ENCODE data around the gene FLNB. TPM values are rescaled to one million over a fixed set of nuclear protein-coding genes. Genes with fewer than 3 reads are reported as not detected.

Gene FLNB
- total RNA-seq, 1 experiment from 2014 or later: 83.4 TPM

GRCh38 chr3:58150810-58151199 lies 142.6 kb downstream of the FLNB start:
- no peak overlapping the region for H3K14ac ChIP-seq (ENCODE audit: insufficient read depth, low read length)
- H2AK5ac ChIP-seq (ENCODE audit: insufficient read length, low read length): no peak overlapping the region
- no peak overlapping the region for H2BK15ac ChIP-seq (ENCODE audit: low read depth, low read length)
- H3K79me2 ChIP-seq (ENCODE audit: insufficient read depth, low read length): no peaks in the 10 kb centered on the region
- no peaks in the 10 kb centered on the region; the same call in 1 of the 2 replicates for H3K27me3 ChIP-seq (ENCODE audit: insufficient read depth, low read length)
- H3K56ac ChIP-seq (ENCODE audit: insufficient read length, low read depth, low read length): no peak overlapping the region
- H2BK20ac ChIP-seq (ENCODE audit: low read depth, low read length, poor library complexity, severe bottlenecking): no peak overlapping the region
- DNase-seq: no peak
- no peak overlapping the region for H2BK5ac ChIP-seq (ENCODE audit: insufficient read length, low read length)
- no peak overlapping the region for H3K4me2 ChIP-seq (ENCODE audit: insufficient read depth, insufficient read length, low read length)
- no peak overlapping the region for H2BK120ac ChIP-seq (ENCODE audit: low read depth, low read length, poor library complexity, severe bottlenecking)
- H2AFZ ChIP-seq (ENCODE audit: low read length): no peak overlapping the region
- H3K36me3 Mint-ChIP-seq (ENCODE audit: insufficient read depth in 1 of 3, low read depth in 3 of 3): peaks cover 36 to 83% (median 76%) of the 10 kb centered on the region in 3 experiments; a peak in 6 of 7 replicates
- no peaks in the 10 kb centered on the region for H4K20me1 ChIP-seq (ENCODE audit: control insufficient read depth, insufficient read depth, insufficient read length)
- H2BK12ac ChIP-seq (ENCODE audit: insufficient read length, low read depth, low read length): no peak overlapping the region
- H4K8ac ChIP-seq (replicated peaks; ENCODE audit: insufficient read length, low read depth, low read length): no peak overlapping the region
- no peaks in the 10 kb centered on the region for H3K4me1 ChIP-seq (ENCODE audit: insufficient read depth, low read length)
- no peak overlapping the region for H3T11ph ChIP-seq (ENCODE audit: low read length)
- no CpG with 5 or more reads among the region's 13 CpGs for WGBS (ENCODE audit: extremely low coverage, insufficient read length, low lambda C conversion rate)
- no peak overlapping the region for H3K27ac Mint-ChIP-seq
- no peaks in the 10 kb centered on the region for H3K4me1 Mint-ChIP-seq
- H3K4me3 Mint-ChIP-seq: no peak overlapping the region
- H3K27ac ChIP-seq (ENCODE audit: insufficient read length, low read depth, low read length): no peak overlapping the region
- no peaks in the 10 kb centered on the region for H3K79me1 ChIP-seq (ENCODE audit: insufficient read depth, low read depth, low read length, poor library complexity, severe bottlenecking)
- H3K4ac ChIP-seq (ENCODE audit: low read depth, low read length): no peak overlapping the region
- no peak overlapping the region for H3K23ac ChIP-seq (ENCODE audit: insufficient read length, low read depth, low read length)
- H3K18ac ChIP-seq (ENCODE audit: insufficient read length, low read depth, low read length): no peak overlapping the region
- TF ChIP-seq CTCF (conservative IDR thresholded peaks at IDR 0.05): no peak
- no peak overlapping the region for H3K9ac ChIP-seq (ENCODE audit: extremely low read depth, insufficient read length, low read length)
- H3K9me3 Mint-ChIP-seq: no peaks in the 10 kb centered on the region
- no peak overlapping the region for H4K5ac ChIP-seq (ENCODE audit: insufficient read length, low read depth, low read length)
- no peak overlapping the region for H4K91ac ChIP-seq (ENCODE audit: insufficient read length, low read depth, low read length)
- H3K27me3 Mint-ChIP-seq (ENCODE audit: low read depth): no peaks in the 10 kb centered on the region
- H3K9me3 ChIP-seq (ENCODE audit: control insufficient read depth, low read depth, low read length): no peaks in the 10 kb centered on the region
- H3K23me2 ChIP-seq (ENCODE audit: insufficient read length, low read depth, low read length, poor library complexity, severe bottlenecking): no peaks in the 10 kb centered on the region

All from H9 (cell line).